Gastroesophageal sphincter (tissue), 4 donors: ENCODE results near the gene NSMF. TPM values are rescaled to one million over a fixed set of nuclear protein-coding genes. Genes with fewer than 3 reads are reported as not detected.

Experiments used
- ATAC-seq: fragments of 150-250 bp; one replicate; pipeline ENCODE4 v1.9.1; 2016; ENCODE audit warnings: mild to moderate bottlenecking, moderate library complexity
- H3K27ac ChIP-seq, 4 donors: fragments of 200-600 bp; sonication (generic) in 3 of 4; 1 replicate in 3 of 4; 2 replicates in 1 of 4; pipeline ENCODE4 v1.5.1; 2016 to 2019
- H3K27me3 ChIP-seq: fragments of 200-600 bp; sonication (generic); one replicate; pipeline ENCODE4 v1.5.1; 2019
- H3K36me3 ChIP-seq, 2 donors: fragments of 200-600 bp; sonication (generic); one replicate each; pipeline ENCODE4 v1.5.1; 2019; ENCODE audit warnings: control low read depth in 1 of 2
- H3K4me1 ChIP-seq, 3 donors: fragments of 200-600 bp; sonication (generic); 1 replicate in 2 of 3; 2 replicates in 1 of 3; pipeline ENCODE4 v1.5.1; 2016 to 2019; ENCODE audit warnings: control low read depth in 2 of 3
- H3K4me3 ChIP-seq, 2 donors: fragments of 200-600 bp; sonication (generic); one replicate each; pipeline ENCODE4 v1.5.1; 2019; ENCODE audit warnings: mild to moderate bottlenecking in 1 of 2, moderate library complexity in 1 of 2
- H3K9me3 ChIP-seq, 3 donors: fragments of 200-600 bp; sonication (generic); one replicate each; pipeline ENCODE4 v1.5.1; 2017 to 2019; ENCODE audit warnings: control low read depth in 2 of 3
- EP300 ChIP-seq: sonication (generic); formaldehyde crosslinking; IDR thresholded peaks from one replicate; pipeline ENCODE4 v1.6.1; 2017; ENCODE audit warnings: antibody characterized with exemption, mild to moderate bottlenecking
- POLR2A ChIP-seq, 2 donors: fragments of 450-650 bp; IDR thresholded peaks; one replicate each; pipeline ENCODE4 v1.6.1; 2017; ENCODE audit warnings: antibody characterized with exemption in 2 of 2, mild to moderate bottlenecking in 2 of 2, moderate library complexity in 1 of 2
- POLR2AphosphoS5 ChIP-seq: sonication (generic); formaldehyde crosslinking; IDR thresholded peaks from one replicate; pipeline ENCODE4 v1.6.1; 2017; ENCODE audit warnings: antibody characterized with exemption
- WGBS, 2 donors: methylation state at CpG; one replicate each; pipeline ENCODE4 v1.1.5; 2018; ENCODE audit warnings: low coverage in 1 of 2; 5-methylcytosine and 5-hydroxymethylcytosine counted together
- total RNA-seq, 4 donors: library from RNA; depleted of rRNA; stranded (reverse); fragments of >200 nt; gene quantifications; one replicate each; pipeline ENCODE4 v1.1.0, GENCODE V29; 2016
- TF ChIP-seq, protein P1 (sequence below), 4 experiments: fragments of 200-600 bp in 2 of 4; fragments of 450-650 bp in 2 of 4; sonication (generic) in 1 of 4; IDR thresholded peaks; one replicate each; pipeline ENCODE4 v1.5.1; 2017 to 2019; ENCODE audit warnings: antibody characterized with exemption in 4 of 4, mild to moderate bottlenecking in 2 of 4, moderate library complexity in 2 of 4

Gene NSMF
- total RNA-seq, 4 donors from 2014 or later, result 38.1 to 63.5 (median 49.1) TPM

- WGBS, 2 donors, result 75% methylated on average over 2 of the region's 27 CpGs; no CpG with 5 or more reads in 1 of the 2 donors
- Histone ChIP-seq H3K27me3 (peaks cover 26% of the 10 kb centered on the region), H3K27ac (no peak overlapping the region), H3K4me1 (peaks cover 0 to 18% (median 1%) of the 10 kb centered on the region in 3 donors), H3K9me3 (no peaks in the 10 kb centered on the region), H3K36me3 (no peaks in the 10 kb centered on the region), H3K4me3 (no peak overlapping the region)
- no peak for ATAC-seq
- TF ChIP-seq POLR2AphosphoS5 (no peak), EP300 (no peak), POLR2A (IDR thresholded peaks at IDR 0.05) (no peak)
- TF ChIP-seq, protein P1, sequence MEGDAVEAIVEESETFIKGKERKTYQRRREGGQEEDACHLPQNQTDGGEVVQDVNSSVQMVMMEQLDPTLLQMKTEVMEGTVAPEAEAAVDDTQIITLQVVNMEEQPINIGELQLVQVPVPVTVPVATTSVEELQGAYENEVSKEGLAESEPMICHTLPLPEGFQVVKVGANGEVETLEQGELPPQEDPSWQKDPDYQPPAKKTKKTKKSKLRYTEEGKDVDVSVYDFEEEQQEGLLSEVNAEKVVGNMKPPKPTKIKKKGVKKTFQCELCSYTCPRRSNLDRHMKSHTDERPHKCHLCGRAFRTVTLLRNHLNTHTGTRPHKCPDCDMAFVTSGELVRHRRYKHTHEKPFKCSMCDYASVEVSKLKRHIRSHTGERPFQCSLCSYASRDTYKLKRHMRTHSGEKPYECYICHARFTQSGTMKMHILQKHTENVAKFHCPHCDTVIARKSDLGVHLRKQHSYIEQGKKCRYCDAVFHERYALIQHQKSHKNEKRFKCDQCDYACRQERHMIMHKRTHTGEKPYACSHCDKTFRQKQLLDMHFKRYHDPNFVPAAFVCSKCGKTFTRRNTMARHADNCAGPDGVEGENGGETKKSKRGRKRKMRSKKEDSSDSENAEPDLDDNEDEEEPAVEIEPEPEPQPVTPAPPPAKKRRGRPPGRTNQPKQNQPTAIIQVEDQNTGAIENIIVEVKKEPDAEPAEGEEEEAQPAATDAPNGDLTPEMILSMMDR (IDR thresholded peaks at IDR 0.05), result no peak
These were observed 30.1 kb downstream of the NSMF start for GRCh38 chr9:137428841-137429545.

DNA sequence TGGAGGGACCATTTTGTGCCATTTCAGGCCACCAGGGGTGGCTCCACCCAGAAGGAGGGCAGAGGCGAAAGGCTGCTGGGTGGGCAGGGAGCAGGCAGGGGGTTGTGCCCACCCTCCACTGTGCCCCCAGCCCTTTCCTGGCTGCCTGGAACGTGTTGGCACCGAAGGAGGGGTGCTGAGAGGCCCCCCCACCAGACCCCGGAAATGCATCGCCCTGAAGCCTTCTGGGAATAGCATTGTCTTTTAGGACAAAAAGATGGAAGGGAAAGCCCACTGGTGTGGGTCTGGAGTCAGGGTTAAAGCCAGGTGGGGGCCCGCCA, 30.9 kb downstream of the NSMF start:
- Histone ChIP-seq H3K27ac (no peak overlapping the region), H3K27me3 (peaks cover 26% of the 10 kb centered on the region), H3K4me1 (peaks cover 0 to 26% (median 5%) of the 10 kb centered on the region in 3 donors), H3K9me3 (no peaks in the 10 kb centered on the region), H3K36me3 (no peaks in the 10 kb centered on the region), H3K4me3 (no peak overlapping the region)
- TF ChIP-seq EP300, result no peak
- TF ChIP-seq, protein P1 (IDR thresholded peaks at IDR 0.05), result no peak
- no peak for TF ChIP-seq POLR2A (IDR thresholded peaks at IDR 0.05)
- TF ChIP-seq POLR2AphosphoS5, result no peak
- WGBS, 2 donors, result 65% methylated on average over 4 of the region's 6 CpGs; no CpG with 5 or more reads in 1 of the 2 donors
- no peak for ATAC-seq

DNA sequence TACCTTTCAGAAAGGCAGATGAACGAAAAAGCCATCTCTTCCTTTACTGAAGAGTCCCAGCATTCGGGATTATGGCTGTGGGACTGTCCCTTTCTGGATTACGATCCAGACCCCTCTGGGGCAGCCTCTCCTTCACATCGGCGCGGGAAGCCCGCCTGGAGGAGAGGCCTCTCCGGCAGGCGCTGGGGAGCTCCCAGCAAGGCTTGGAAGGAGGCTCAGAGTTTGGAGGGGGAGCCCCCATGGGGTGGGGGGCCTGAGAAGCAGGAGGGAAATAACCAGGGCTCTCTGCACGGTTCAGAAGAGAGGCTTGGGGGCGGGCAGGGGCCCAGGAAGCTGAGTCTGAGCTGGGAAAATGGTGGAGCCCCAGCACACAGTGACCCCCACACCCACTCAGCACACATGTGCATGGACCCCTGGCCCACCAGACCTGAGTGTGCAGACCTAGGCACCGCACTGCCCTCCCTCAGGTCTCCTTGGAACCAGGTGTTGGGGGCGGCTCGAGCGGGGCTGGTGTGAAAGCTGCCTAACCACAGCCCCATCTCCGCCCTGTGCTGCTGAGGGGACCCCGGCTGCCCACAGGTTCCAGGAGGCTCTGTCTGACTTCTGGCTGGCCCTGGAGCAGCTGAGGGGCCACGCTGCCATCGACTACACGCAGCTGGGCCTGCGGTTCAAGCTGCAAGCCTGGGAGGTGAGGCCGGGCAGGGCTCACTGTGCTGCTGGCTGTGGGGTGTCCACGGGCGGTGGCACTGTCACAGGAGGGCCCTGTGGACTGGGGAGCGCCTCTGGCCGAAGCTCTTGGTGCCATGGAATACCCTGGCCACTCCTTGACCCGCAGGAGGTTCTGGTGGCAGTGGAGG, 31.5 kb downstream of the NSMF start:
- ATAC-seq, result no peak
- H3K27me3 ChIP-seq, result peaks cover 26% of the 10 kb centered on the region
- WGBS, 2 donors, result 51 to 80% methylated on average over 1 to 3 of the region's 27 CpGs

DNA sequence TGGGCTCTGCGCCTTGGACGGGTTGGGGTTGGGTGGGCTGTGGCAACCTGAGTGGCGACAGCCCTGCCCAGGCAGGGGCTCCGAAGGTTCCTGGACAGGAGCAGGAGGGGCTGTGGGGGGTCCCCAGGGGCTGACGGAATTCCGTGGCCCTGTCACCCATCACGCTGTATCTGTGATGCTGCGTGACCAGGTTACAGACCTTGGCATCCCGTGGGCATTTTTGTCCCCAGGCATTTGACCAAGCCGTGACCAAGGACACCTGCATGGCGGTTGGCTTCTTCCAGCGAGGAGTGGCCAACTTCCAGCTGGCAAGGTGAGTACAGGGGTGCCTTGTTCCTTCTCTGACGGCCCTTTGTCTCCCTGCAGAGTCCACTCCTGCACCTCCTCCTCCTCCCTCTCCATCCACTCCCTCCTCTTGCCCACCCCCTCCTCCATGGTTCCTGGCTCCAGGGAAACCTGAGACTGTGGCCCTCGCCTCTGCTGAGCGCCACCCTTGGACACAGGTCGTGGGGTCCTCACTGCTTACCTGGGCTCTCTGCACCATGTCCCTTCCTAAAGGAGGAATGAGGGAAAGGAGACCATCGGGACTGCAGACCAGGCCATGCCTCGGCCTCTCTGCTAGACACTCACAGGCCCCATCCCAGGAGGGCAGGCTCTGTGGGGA, 33.0 kb downstream of the NSMF start:
- Histone ChIP-seq H3K4me1 (peaks cover 0 to 41% (median 11%) of the 10 kb centered on the region in 3 donors), H3K36me3 (no peaks in the 10 kb centered on the region), H3K27ac (no peak overlapping the region), H3K4me3 (no peak overlapping the region), H3K9me3 (no peaks in the 10 kb centered on the region), H3K27me3 (peaks cover 21% of the 10 kb centered on the region)
- 47% methylated on average over 2 of the region's 18 CpGs; no CpG with 5 or more reads in 1 of the 2 donors for WGBS, 2 donors
- ATAC-seq, result no peak
- TF ChIP-seq, protein P1 (IDR thresholded peaks at IDR 0.05), result no peak
- TF ChIP-seq POLR2AphosphoS5, result no peak
- TF ChIP-seq EP300, result no peak
- TF ChIP-seq POLR2A (IDR thresholded peaks at IDR 0.05), result no peak

More for the DNA sequence above, 31.5 kb downstream of the NSMF start:
- H3K4me3 ChIP-seq, result no peak overlapping the region
- H3K36me3 ChIP-seq, result no peaks in the 10 kb centered on the region
- TF ChIP-seq EP300, result no peak
- TF ChIP-seq, protein P1 (IDR thresholded peaks at IDR 0.05), result no peak
- TF ChIP-seq POLR2A (IDR thresholded peaks at IDR 0.05), result no peak
- TF ChIP-seq POLR2AphosphoS5, result no peak
- H3K4me1 ChIP-seq, result peaks cover 0 to 26% (median 5%) of the 10 kb centered on the region in 3 donors
- H3K9me3 ChIP-seq, result no peaks in the 10 kb centered on the region
- H3K27ac ChIP-seq, result no peak overlapping the region
